Stimulated activated CD8-positive, alpha-beta memory T cell treated with anti-CD3 and anti-CD28 coated beads, Interleukin-4, amount 100 ng/mL, for 48 hours (primary cell): Measurements from ENCODE around the gene RILP.

Experiments used
- DNase-seq: peaks from one replicate; pipeline ENCODE4 v3.0.0-alpha.2; 2020

Gene RILP

DNA sequence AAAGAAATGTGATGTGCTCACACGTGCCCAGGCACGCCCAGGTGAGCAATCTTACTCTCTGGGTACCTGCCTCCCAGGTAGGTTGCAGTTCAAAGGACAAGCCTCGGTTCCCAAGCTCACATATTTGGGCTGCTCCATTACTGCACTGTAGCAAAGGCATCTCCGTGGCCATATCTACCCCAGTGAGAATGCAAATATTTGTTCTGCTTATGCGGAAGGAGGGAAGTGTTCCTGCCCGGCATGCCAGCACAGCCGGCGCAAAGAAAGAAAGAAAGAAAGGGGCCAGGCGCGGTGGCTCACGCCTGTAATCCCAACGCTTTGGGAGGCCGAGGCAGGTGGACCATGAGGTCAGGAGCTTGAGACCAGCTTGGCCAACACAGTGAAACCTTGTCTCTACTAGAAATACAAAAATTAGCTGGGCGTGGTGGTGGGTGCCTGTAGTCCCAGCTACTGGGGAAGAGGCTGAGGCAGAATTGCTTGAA is 51.8 kb downstream of the RILP start:
- no peak for DNase-seq
